SH-SY5Y (cell line): ENCODE data around the gene TCF15.

Experiments used
- GATA2 ChIP-seq: IDR thresholded peaks from 2 replicates; pipeline ENCODE4 v1.6.1; 2011; ENCODE audit warnings: mild to moderate bottlenecking, low read depth, low read length
- GATA3 ChIP-seq: IDR thresholded peaks from 2 replicates; pipeline ENCODE4 v1.6.1; 2011; ENCODE audit warnings: low read depth, mild to moderate bottlenecking, low read length, moderate library complexity

DNA sequence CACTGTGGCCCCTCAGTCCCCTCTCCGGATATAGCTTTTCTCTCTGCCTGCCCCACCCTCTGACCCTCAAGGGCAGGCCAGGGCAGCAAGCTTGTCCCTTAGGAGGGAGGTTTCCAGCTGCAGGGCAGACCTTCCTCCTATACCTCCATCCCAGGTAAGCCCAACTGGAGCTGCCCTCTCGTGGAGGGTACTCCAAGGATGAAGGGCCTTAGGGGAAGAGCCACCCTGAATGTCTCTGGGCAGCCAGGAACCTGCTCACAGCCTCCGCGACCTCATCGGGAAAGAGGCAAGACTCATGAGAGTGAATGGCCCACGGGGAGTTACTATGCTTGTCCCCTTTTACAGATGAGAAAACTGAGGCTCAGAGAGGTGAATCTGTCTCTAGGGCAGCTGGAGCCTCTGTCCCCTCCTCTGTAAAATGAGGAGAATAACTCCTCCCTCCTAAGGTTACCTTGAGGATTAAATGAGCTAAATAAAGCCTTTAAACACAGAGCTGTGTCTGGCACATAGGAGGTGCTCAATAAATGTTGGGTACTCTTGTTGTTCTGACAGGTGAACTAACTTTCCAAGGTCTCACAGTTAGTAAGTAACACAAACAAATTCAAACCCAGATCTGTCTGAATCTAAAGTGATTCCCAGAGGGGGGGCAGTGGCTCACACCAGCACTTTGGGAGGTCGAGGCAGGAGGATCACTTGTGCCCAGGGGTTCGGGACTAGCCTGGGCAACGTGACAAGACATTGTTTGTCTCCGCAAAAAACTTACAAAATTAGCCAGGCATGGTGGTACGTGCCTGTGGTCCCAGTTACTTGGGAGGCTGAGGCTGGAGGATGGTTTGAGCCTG is 30.8 kb upstream of the TCF15 start:
- no peak for TF ChIP-seq GATA2
- TF ChIP-seq GATA3: no peak
